Measurements from ENCODE around the gene TMEM234. TPM values are rescaled to one million over a fixed set of nuclear protein-coding genes. Genes with fewer than 3 reads are reported as not detected.

Gene TMEM234
- total RNA-seq, 1 experiment from 2014 or later: 22.2 TPM

GRCh38 chr1:32172621-32173245, 49.4 kb downstream of the TMEM234 start:
- Mint-ChIP-seq H3K36me3 (ENCODE audit: insufficient read depth, unreplicated experiment) (peaks cover 83% of the 10 kb centered on the region), H3K27me3 (ENCODE audit: insufficient read depth, unreplicated experiment) (no peaks in the 10 kb centered on the region), H3K4me3 (ENCODE audit: unreplicated experiment) (no peak overlapping the region), H3K9me3 (ENCODE audit: unreplicated experiment) (no peaks in the 10 kb centered on the region), H3K4me1 (ENCODE audit: insufficient read depth, unreplicated experiment) (peaks cover 9% of the 10 kb centered on the region), H3K27ac (ENCODE audit: low read depth, unreplicated experiment) (no peak overlapping the region)
- ChIA-PET CTCF (interaction anchor here (0.7 to 1.5 kb wide), 2 partner anchors 10 to 16 kb away, joined by 3 read pairs; no protein-coding TSS in a partner anchor), POLR2A (no interaction called here)
- no TSS peak for BruUV-seq (replicated peaks)
- no peak for TF ChIP-seq CTCF (IDR thresholded peaks at IDR 0.05; ENCODE audit: unreplicated experiment)
- intact Hi-C loops (cut with micrococcal nuclease): no loop called here
- peak; percentile 68 for DNase-seq (ENCODE audit: unreplicated experiment)

GRCh38 chr1:32170991-32171390, 51.2 kb downstream of the TMEM234 start:
- peaks cover 94% of the 10 kb centered on the region for H3K36me3 Mint-ChIP-seq (ENCODE audit: insufficient read depth, unreplicated experiment)

More at GRCh38 chr1:32170991-32171390, 51.2 kb downstream of the TMEM234 start:
- H3K4me3 Mint-ChIP-seq (ENCODE audit: unreplicated experiment): no peak overlapping the region
- intact Hi-C loops (cut with micrococcal nuclease): no loop called here
- ChIA-PET POLR2A (no interaction called here), CTCF (no interaction called here)
- no peak for DNase-seq (ENCODE audit: unreplicated experiment)
- H3K4me1 Mint-ChIP-seq (ENCODE audit: insufficient read depth, unreplicated experiment): peaks cover 9% of the 10 kb centered on the region
- no peak for TF ChIP-seq CTCF (IDR thresholded peaks at IDR 0.05; ENCODE audit: unreplicated experiment)
- H3K27ac Mint-ChIP-seq (ENCODE audit: low read depth, unreplicated experiment): no peak overlapping the region
- no peaks in the 10 kb centered on the region for H3K9me3 Mint-ChIP-seq (ENCODE audit: unreplicated experiment)
- no peaks in the 10 kb centered on the region for H3K27me3 Mint-ChIP-seq (ENCODE audit: insufficient read depth, unreplicated experiment)
- BruUV-seq (replicated peaks): no TSS peak

Other genes with a start within 250 kb of the TMEM234 start
- 106 and 107 TPM in 2 replicates for gene KHDRBS1, start 208.5 kb downstream of the TMEM234 start, total RNA-seq (2022)
- 15.0 and 22.3 TPM in 2 replicates for gene TMEM39B, start 149.4 kb downstream of the TMEM234 start, total RNA-seq (2022)
- 86.9 and 109 TPM in 2 replicates for gene KPNA6, start 114.3 kb downstream of the TMEM234 start, total RNA-seq (2022)
- gene TXLNA, start 42.7 kb downstream of the TMEM234 start, total RNA-seq (2022): 61.8 and 64.8 TPM in 2 replicates
- gene CCDC28B, start 21.8 kb downstream of the TMEM234 start, total RNA-seq (2022): 0.91 and 1.7 TPM in 2 replicates
- 1.8 and 1.9 TPM in 2 replicates for gene IQCC, start 16.7 kb downstream of the TMEM234 start, total RNA-seq (2022)
- gene DCDC2B, start 13.3 kb downstream of the TMEM234 start, total RNA-seq (2022): not detected in 2 replicates
- gene EIF3I, start 54 bp upstream of the TMEM234 start, total RNA-seq (2022): 253 and 259 TPM in 2 replicates
- gene FAM167B, start 24.9 kb upstream of the TMEM234 start, total RNA-seq (2022): 0.34 TPM in 1 of 2 replicates, not detected in the other
- not detected in 2 replicates for gene LCK, start 28.9 kb upstream of the TMEM234 start, total RNA-seq (2022)
- gene HDAC1, start 69.7 kb upstream of the TMEM234 start, total RNA-seq (2022): 39.7 and 62.9 TPM in 2 replicates
- gene MARCKSL1, start 113.9 kb upstream of the TMEM234 start, total RNA-seq (2022): 0.65 and 1.0 TPM in 2 replicates
- gene FAM229A, start 140.1 kb upstream of the TMEM234 start, total RNA-seq (2022): 13.4 and 19.0 TPM in 2 replicates
- gene TSSK3, start 140.2 kb upstream of the TMEM234 start, total RNA-seq (2022): 2.0 and 2.3 TPM in 2 replicates
- gene BSDC1, start 172.1 kb upstream of the TMEM234 start, total RNA-seq (2022): 52.6 and 56.2 TPM in 2 replicates
- not detected in 2 replicates for gene ZBTB8B, start 242.7 kb upstream of the TMEM234 start, total RNA-seq (2022)

Measured in MCF 10A (cell line).